H1 (cell line): Measurements from ENCODE around the gene HIVEP3.

ENCODE experiments used
- ATF3 ChIP-seq: IDR thresholded peaks from 2 replicates; pipeline ENCODE4 v1.6.1; 2011; ENCODE audit warnings: low read depth, mild to moderate bottlenecking, low read length; ENCODE audit not compliant: insufficient read depth
- BRCA1 ChIP-seq: IDR thresholded peaks from 2 replicates; pipeline ENCODE4 v1.6.1; 2012; ENCODE audit warnings: low read depth, low read length, improper control_type of control experiment
- CBX5 ChIP-seq: fragments of 300-800, 300-1000 bp; sonication (generic); IDR thresholded peaks from 2 replicates; pipeline ENCODE4 v1.7.1; 2016; ENCODE audit warnings: antibody characterized with exemption, low read length, low read depth
- EZH2 ChIP-seq: fragments of 200-600 bp; sonication (generic); IDR thresholded peaks from 2 replicates; pipeline ENCODE4 v1.7.1; 2012; ENCODE audit warnings: low read depth, mild to moderate bottlenecking, moderate library complexity, low read length, inconsistent platforms; ENCODE audit not compliant: severe bottlenecking
- GABPA ChIP-seq: IDR thresholded peaks from 2 replicates; pipeline ENCODE4 v1.6.1; 2011; ENCODE audit warnings: mild to moderate bottlenecking, low read length, moderate library complexity, borderline replicate concordance; ENCODE audit not compliant: insufficient read depth
- GTF2F1 ChIP-seq: IDR thresholded peaks from 2 replicates; pipeline ENCODE4 v1.6.1; 2012; ENCODE audit warnings: low read depth, low read length, improper control_type of control experiment, borderline replicate concordance
- MAFK ChIP-seq: IDR thresholded peaks from 2 replicates; pipeline ENCODE4 v1.6.1; 2012; ENCODE audit warnings: low read depth, mild to moderate bottlenecking, improper control_type of control experiment, low read length
- NANOG ChIP-seq: IDR thresholded peaks from 2 replicates; pipeline ENCODE4 v1.6.1; 2011; ENCODE audit warnings: low read length, low read depth, mild to moderate bottlenecking, inconsistent platforms; ENCODE audit not compliant: insufficient read depth, poor library complexity, severe bottlenecking
- NRF1 ChIP-seq: IDR thresholded peaks from 2 replicates; pipeline ENCODE4 v1.6.1; 2011; ENCODE audit warnings: mild to moderate bottlenecking, low read depth, low read length, improper control_type of control experiment
- TAF7 ChIP-seq: optimal IDR thresholded peaks from 2 replicates; pipeline ENCODE3; 2011; ENCODE audit warnings: low read depth, mild to moderate bottlenecking, inconsistent platforms, low read length, moderate library complexity, borderline replicate concordance
- USF2 ChIP-seq: IDR thresholded peaks from 2 replicates; pipeline ENCODE4 v1.6.1; 2011; ENCODE audit warnings: low read length, improper control_type of control experiment

- TF ChIP-seq GTF2F1, result no peak
- TF ChIP-seq NANOG, result no peak
- TF ChIP-seq NRF1, result no peak
- no peak for TF ChIP-seq BRCA1
- no peak for TF ChIP-seq MAFK
- no peak for TF ChIP-seq GABPA
- TF ChIP-seq USF2, result no peak
- TF ChIP-seq EZH2, result no peak
- TF ChIP-seq TAF7, result no peak
- TF ChIP-seq CBX5, result no peak
- TF ChIP-seq ATF3, result no peak
Observed at GRCh38 chr1:41478118-41478748, 440.5 kb downstream of the HIVEP3 start.
